ENCODE data around the gene SH3GL2.
A peak's percentile ranks its signal among the peaks of the same experiment; 100 is the strongest.

The SH3GL2 gene

GRCh38 chr9:17578577-17578910 is 322 bp upstream of the SH3GL2 start:
- 0 out of 2 replicates have a peak, but pooled peaks have one; percentile 19 for TF ChIP-seq ZBTB7A (IDR thresholded peaks at IDR 0.05; ENCODE audit: low read depth)
- TF ChIP-seq, protein P1, sequence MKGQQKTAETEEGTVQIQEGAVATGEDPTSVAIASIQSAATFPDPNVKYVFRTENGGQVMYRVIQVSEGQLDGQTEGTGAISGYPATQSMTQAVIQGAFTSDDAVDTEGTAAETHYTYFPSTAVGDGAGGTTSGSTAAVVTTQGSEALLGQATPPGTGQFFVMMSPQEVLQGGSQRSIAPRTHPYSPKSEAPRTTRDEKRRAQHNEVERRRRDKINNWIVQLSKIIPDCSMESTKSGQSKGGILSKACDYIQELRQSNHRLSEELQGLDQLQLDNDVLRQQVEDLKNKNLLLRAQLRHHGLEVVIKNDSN (IDR thresholded peaks at IDR 0.05), result no peak

DNA sequence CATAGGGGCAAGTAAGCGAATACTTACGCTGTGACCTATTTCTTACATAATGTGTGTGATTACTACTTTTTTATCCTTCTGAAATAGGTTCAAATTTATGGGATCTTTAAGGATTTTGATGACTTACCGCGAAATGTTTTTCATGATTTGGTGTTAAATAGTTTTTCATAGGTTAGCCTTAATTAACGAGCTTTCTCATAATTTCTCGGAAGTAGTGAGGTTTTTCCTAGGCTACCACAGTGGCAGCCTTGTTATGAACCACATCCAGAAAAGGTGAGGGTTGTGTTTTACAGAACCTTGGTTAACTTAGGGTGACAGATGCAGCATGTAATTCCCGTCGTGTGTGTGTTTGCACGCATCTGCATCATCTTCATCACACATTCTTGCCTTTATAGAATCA is 1.3 kb downstream of the SH3GL2 start:
- TF ChIP-seq, protein P1 (IDR thresholded peaks at IDR 0.05), result no peak
- TF ChIP-seq RAD21 (IDR thresholded peaks at IDR 0.05; ENCODE audit: low read depth), result no peak
- TF ChIP-seq CEBPB (IDR thresholded peaks at IDR 0.05), result no peak
- TF ChIP-seq EP300 (IDR thresholded peaks at IDR 0.05; ENCODE audit: borderline replicate concordance), result no peak
- no peak for TF ChIP-seq MAX (IDR thresholded peaks at IDR 0.05)
- TF ChIP-seq TEAD4 (IDR thresholded peaks at IDR 0.05), result no peak
- TF ChIP-seq YY1 (IDR thresholded peaks at IDR 0.05; ENCODE audit: low read depth), result no peak
- TF ChIP-seq ZBTB7A (IDR thresholded peaks at IDR 0.05; ENCODE audit: low read depth), result no peak
- TF ChIP-seq, protein P2, sequence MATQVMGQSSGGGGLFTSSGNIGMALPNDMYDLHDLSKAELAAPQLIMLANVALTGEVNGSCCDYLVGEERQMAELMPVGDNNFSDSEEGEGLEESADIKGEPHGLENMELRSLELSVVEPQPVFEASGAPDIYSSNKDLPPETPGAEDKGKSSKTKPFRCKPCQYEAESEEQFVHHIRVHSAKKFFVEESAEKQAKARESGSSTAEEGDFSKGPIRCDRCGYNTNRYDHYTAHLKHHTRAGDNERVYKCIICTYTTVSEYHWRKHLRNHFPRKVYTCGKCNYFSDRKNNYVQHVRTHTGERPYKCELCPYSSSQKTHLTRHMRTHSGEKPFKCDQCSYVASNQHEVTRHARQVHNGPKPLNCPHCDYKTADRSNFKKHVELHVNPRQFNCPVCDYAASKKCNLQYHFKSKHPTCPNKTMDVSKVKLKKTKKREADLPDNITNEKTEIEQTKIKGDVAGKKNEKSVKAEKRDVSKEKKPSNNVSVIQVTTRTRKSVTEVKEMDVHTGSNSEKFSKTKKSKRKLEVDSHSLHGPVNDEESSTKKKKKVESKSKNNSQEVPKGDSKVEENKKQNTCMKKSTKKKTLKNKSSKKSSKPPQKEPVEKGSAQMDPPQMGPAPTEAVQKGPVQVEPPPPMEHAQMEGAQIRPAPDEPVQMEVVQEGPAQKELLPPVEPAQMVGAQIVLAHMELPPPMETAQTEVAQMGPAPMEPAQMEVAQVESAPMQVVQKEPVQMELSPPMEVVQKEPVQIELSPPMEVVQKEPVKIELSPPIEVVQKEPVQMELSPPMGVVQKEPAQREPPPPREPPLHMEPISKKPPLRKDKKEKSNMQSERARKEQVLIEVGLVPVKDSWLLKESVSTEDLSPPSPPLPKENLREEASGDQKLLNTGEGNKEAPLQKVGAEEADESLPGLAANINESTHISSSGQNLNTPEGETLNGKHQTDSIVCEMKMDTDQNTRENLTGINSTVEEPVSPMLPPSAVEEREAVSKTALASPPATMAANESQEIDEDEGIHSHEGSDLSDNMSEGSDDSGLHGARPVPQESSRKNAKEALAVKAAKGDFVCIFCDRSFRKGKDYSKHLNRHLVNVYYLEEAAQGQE (IDR thresholded peaks at IDR 0.05; ENCODE audit: low read depth), result no peak
- TF ChIP-seq TAF1 (IDR thresholded peaks at IDR 0.05; ENCODE audit: low read depth), result no peak
- TF ChIP-seq CREB1 (IDR thresholded peaks at IDR 0.05; ENCODE audit: low read depth), result no peak
- TF ChIP-seq FOXM1 (IDR thresholded peaks at IDR 0.05; ENCODE audit: borderline replicate concordance, low read depth), result no peak
- TF ChIP-seq NFIC (IDR thresholded peaks at IDR 0.05), result no peak
- TF ChIP-seq EGR1 (IDR thresholded peaks at IDR 0.05), result no peak
- TF ChIP-seq TCF12 (IDR thresholded peaks at IDR 0.05; ENCODE audit: low read depth), result no peak

GRCh38 chr9:17587113-17587512 is 8.2 kb downstream of the SH3GL2 start:
- no peak for TF ChIP-seq YY1 (IDR thresholded peaks at IDR 0.05; ENCODE audit: low read depth)
- TF ChIP-seq ZBTB7A (IDR thresholded peaks at IDR 0.05; ENCODE audit: low read depth), result no peak

DNA sequence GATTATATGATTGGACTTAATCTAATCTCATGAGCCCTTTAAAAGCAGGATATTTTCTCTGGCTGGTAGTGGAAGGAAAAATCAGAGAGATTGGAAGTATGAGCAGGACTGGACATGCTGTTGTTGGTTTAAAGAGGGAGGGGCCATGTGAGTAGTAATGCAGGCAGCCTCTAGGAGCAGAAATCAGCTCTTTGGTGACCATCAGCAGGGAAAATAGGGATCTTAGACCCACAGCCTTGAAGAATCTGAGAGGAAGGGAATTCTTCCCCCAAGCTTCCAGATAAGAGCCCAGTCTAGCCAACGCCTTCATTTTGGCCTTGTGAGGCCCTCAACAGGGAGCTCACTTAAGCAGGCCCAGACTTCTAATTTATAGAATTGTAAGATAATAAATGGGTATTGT is 9.5 kb downstream of the SH3GL2 start:
- TF ChIP-seq ZBTB7A (IDR thresholded peaks at IDR 0.05; ENCODE audit: low read depth), result no peak
- TF ChIP-seq EGR1 (IDR thresholded peaks at IDR 0.05), result no peak
- TF ChIP-seq RAD21 (IDR thresholded peaks at IDR 0.05; ENCODE audit: low read depth), result no peak
- TF ChIP-seq FOXM1 (IDR thresholded peaks at IDR 0.05; ENCODE audit: borderline replicate concordance, low read depth), result no peak
- no peak for TF ChIP-seq MAX (IDR thresholded peaks at IDR 0.05)
- TF ChIP-seq, protein P1 (IDR thresholded peaks at IDR 0.05), result no peak
- no peak for TF ChIP-seq YY1 (IDR thresholded peaks at IDR 0.05; ENCODE audit: low read depth)
- TF ChIP-seq CREB1 (IDR thresholded peaks at IDR 0.05; ENCODE audit: low read depth), result no peak
- TF ChIP-seq TAF1 (IDR thresholded peaks at IDR 0.05; ENCODE audit: low read depth), result no peak
- no peak for TF ChIP-seq CEBPB (IDR thresholded peaks at IDR 0.05)
- no peak for TF ChIP-seq NFIC (IDR thresholded peaks at IDR 0.05)
- no peak for TF ChIP-seq EP300 (IDR thresholded peaks at IDR 0.05; ENCODE audit: borderline replicate concordance)
- no peak for TF ChIP-seq TEAD4 (IDR thresholded peaks at IDR 0.05)
- TF ChIP-seq TCF12 (IDR thresholded peaks at IDR 0.05; ENCODE audit: low read depth), result no peak
- TF ChIP-seq, protein P2 (IDR thresholded peaks at IDR 0.05; ENCODE audit: low read depth), result no peak

DNA sequence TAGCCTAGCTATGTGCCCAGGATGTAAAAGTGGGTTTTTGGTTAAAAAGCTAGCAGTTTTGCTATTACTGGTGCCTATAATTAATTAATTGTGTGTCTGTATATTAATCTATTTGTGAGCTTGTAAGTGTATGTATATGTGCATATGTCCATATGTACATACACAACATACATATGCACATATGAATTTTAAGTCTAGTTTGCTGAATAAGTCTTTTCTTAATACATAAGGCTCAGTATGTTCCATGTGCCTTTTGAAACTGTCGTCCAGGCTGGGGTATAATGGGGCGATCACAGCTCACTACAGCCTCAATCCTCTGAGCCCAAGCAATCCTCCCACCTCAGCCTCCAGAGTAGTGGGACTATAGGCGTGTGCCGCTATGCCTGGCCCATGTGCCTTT is 10.1 kb downstream of the SH3GL2 start:
- TF ChIP-seq, protein P2 (IDR thresholded peaks at IDR 0.05; ENCODE audit: low read depth), result no peak
- TF ChIP-seq RAD21 (IDR thresholded peaks at IDR 0.05; ENCODE audit: low read depth) (no peak), YY1 (IDR thresholded peaks at IDR 0.05; ENCODE audit: low read depth) (no peak), EP300 (IDR thresholded peaks at IDR 0.05; ENCODE audit: borderline replicate concordance) (no peak), TCF12 (IDR thresholded peaks at IDR 0.05; ENCODE audit: low read depth) (no peak), MAX (IDR thresholded peaks at IDR 0.05) (no peak), CREB1 (IDR thresholded peaks at IDR 0.05; ENCODE audit: low read depth) (no peak), CEBPB (IDR thresholded peaks at IDR 0.05) (no peak), FOXM1 (IDR thresholded peaks at IDR 0.05; ENCODE audit: borderline replicate concordance, low read depth) (no peak), ZBTB7A (IDR thresholded peaks at IDR 0.05; ENCODE audit: low read depth) (no peak)
